HG02678 (cell line): ENCODE data around the gene CDH23.

Experiments
- ATAC-seq: cut with Tn5 transposase; IDR thresholded peaks from one replicate; pipeline ENCODE4 v1.9.1; 2021; ENCODE audit warnings: mild to moderate bottlenecking, moderate library complexity; ENCODE audit not compliant: unreplicated experiment

The CDH23 gene

DNA sequence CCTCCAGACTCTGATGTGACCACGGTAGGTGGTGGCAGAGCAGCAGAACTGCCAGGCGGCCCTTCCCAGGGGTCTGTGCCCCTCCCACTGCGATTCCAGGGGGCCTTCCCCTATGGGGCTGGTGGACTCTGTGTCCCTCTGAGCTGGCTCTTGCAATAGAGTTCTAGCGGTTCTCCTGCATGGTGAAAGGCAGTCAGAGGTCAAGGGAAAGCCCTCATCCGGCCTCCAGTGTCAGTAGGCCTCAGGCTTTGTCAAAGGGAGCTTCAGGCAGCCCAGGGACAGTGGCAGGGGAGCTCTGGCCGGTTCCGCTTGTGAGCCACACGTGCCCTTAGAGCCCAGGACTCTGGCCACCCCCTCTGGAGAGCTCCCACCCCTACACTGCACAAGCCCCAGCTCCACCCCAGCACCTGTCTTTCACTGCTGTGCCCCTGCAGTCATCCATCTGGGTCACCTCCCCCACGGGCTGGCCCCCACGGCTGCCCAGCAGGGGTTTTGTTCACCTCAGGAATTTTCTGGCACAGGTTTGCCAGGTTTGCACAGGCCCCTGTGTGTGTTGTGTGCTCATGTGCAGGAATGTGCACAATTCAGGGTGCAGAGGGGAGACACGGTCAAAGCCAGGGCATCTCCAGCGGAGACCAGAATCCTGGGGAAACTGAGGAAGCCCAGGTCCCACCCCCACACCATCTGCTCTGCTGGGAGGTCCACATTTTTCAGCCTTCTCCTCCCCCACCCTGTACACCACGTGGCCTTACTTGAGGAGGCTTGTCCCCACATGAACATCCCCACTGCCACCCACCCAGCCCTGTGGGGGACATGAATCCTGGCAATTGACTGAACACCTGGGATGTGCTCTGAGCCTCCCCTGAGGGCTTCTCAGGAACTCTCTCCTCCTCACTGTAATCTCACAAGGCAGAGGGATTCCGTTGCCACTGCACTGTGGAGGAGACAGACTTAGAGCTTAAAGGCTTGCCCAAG is 299.1 kb downstream of the CDH23 start:
- no peak for ATAC-seq

DNA sequence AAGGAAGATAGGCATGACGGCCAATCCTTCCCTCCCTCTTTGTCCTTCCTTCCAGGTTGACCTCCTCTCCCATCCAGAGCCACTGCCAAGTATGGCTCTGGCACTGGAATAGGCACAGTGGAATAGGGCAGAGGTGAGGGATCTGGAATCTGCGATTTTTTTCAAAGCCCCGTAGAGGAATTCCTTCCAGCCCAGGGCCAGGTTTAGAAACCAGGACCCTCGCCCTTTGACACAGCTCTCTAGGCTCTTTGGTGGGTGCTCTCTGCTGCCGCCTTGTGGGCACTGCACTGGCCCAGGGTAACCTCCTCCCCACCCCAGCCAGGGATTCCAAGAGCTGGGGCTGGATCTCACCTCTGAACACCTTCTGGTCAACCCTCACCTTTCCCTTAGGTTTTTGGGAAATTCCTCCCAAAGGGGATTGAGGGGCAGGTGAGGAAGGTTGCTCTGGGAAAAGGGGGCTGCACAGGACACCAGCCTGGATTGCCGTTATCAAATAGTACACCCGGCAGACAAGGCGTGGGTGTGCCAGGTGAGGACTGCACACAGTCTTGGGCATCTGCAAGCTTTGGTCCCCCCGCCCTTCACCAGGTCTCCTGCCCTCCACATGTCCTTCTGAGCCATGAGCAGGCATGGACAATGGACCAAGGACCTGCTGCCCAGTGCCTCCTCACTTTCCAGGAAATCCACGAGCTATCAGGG is 300.1 kb downstream of the CDH23 start:
- ATAC-seq, result no peak

DNA sequence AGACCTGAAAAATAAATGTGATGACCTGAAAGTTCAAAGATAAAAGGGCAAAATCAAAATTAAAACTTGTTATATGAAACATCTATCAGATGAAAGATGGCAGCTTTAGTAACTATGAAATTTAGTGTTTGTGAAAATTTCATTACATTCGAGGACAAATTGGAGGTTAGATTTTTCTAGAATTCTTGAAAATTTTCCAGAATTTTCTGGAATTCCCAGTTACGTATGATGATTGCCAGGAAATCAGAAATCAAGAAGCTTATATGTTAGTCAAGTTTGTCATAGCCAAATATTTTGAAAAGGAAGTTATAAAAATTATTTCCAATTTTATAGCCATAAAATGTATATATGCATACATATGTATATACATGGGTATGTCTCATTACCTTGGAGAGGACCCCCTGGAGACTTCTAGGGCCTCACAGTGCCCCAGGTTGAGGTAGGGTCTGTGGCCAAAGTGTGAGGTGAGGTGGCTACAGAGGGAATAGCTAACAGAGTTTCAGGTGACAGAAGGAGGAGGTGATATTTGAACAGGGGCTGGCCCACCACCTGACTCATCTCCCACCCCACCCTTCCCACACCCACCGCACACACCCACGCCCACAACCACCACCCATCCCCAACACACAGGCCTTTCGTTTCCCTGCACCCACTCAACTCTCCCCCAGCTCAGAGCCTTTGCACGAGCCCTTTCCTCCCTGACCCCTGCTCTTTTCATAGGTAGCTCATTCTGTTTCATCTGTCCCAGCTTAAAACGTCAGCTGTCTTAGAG is 301.4 kb downstream of the CDH23 start:
- no peak for ATAC-seq

DNA sequence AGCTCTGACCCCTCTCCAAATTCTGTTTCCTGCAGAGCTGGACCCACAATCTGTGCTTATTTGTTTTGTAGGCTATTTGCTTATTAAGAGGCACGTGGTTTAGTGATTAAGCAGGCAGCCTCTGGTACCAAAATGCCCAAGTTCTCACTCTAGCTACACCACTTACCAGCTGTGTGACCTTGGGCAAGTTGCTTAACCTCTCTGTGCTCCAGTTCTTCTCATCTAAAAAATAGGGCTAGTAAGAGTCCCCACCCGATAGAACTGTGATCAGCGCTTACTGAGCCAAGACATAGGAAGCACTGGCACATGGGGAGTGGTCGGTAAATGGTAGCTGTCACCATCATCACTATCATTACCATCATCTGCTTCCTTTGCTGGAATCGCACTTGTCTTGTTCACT is 302.0 kb downstream of the CDH23 start:
- ATAC-seq, result no peak

DNA sequence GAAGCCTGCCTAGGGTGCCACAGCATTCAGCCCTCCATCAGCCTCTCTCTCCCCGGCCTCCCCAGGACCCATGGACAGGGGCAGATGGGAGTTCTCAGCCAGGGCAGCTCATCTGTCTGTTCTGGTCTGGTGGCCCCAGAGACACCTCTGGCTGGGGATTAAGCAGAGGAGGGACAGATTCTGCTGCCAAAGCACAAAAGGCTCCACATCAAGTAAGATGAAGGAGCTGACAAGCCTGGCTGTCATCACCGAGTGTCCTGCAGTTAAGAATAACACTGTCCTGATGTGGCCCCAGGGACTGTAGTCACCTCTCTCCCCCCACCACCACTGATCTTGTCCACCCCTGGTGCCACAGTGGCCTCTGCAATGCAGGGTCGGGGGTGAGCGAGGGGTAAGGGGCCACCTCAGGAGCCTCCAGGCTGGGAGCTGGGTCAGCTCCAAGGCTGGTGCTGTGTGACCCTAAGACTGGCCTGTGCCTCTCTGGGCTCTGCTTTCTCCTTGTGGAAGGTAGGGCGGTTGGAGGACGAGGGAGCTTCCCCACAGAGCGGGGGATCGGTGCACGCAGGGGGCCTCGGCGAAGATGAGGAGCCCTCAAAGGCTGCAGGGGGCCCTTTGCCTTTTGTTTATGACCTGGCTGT is 304.1 kb downstream of the CDH23 start:
- no peak for ATAC-seq

DNA sequence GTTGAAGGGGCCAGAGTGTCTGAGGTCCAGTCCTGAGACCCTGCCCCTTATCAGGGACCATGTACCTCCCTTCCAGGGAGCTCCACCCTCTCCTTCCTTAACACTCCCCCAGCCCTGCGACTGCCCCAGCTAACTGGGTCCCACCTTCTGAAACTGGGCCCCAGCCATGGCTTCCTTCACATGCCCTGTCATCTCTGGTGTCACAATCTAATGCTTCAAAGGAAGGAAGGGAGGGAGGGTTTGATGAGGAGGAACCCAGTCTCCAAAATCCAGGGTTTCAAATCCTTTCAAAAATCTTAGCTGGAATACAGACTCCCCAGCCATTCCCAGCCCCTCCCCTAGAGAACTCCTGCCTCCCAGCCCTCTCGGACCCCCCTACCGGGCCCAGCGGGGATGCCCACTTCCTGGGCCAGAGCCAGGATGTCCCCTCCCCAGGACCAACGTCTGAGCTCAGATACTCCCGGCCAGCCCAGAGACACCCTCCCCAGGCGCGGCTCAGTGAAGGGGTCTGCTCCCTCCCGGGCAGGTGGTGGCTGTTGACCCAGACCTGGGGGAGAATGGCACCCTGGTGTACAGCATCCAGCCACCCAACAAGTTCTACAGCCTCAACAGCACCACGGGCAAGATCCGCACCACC is 304.9 kb downstream of the CDH23 start:
- ATAC-seq, result no peak

DNA sequence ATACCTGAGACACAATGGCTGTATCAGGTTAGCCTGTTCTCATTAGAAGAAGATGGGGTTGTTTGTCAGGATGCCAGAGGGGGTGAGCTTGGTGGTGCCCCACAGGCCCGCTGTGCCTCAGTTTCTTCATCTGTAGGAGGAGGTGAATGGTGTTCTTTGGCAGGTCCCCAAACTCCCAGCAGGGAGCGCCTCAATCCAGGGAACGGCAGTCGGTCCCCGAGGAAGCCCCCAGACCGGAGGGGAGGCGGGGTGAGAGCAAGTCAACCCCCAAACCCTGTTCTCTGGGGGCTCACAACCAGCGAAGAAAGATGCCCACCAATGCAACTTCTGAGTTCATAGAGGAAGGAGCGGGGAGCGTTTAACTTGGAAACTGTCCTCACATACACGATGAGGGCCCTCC is 306.9 kb downstream of the CDH23 start:
- no peak for ATAC-seq

DNA sequence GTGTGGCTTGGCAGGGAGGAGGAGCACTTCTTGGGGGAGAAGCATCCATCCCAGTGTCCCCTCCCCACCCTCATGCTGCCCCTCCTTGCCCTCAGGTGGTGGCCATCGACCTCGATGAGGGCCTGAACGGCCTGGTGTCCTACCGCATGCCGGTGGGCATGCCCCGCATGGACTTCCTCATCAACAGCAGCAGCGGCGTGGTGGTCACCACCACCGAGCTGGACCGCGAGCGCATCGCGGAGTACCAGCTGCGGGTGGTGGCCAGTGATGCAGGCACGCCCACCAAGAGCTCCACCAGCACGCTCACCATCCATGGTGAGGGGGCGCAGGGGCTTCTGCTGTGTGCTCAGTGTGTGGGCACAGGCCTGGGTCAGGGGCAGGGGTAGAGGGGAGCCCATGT is 308.1 kb downstream of the CDH23 start:
- ATAC-seq, result no peak

DNA sequence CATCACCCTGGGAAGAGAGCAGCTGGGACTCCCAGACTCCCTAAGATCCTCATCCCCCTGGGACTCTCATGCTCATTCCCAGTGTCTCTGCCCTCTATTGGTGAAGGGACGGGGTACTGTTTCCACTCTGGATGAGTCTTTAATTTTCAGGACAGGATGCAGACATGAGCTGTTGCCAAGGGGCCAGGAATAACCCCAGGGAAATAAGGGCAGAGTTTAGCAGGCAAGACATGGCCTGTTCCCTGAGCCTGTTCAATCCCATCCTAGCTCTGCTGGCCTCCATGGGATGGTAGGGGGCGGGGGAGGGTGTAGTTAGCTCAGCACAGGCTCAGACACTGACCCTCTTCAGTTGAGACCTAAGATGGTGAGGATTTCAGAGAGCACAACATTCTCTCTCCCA is 308.9 kb downstream of the CDH23 start:
- ATAC-seq, result no peak

DNA sequence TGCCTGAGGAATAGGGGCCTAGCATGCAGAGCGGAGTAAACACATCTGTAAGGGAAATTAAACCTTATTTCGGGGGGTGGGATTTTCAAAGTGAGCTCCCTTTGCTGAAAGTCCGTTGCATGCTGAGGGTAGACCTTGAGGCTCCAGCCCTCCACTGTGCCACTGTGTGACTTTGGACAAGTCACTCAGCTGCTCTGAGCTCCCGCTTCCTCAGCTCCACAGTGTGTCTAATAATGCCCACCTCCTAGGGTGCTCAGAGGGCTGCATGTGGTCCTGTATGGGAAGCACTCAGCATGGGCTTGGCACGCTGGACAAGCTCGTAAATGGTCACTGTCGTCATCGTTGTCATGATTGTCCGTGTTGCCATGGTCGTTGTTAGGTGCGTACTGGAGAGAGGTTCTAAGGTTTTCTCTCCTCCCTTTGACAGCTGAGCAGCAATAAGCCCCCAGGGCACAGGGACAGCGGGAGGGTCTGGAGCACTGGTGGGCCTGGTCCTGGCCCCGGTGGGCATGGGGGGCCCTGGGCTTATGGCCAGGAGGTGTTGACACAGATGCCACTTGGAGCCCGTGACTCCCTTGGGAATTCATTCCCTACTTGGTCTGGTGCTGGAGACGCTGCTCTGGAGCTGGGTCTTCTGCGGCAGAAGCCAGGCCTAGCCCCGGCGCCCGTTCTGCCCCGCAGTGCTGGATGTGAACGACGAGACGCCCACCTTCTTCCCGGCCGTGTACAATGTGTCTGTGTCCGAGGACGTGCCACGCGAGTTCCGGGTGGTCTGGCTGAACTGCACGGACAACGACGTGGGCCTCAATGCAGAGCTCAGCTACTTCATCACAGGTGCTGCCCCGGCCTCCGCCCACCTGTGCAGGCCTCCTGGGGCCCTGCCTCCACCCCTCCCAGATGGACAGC is 309.7 kb downstream of the CDH23 start:
- no peak for ATAC-seq

DNA sequence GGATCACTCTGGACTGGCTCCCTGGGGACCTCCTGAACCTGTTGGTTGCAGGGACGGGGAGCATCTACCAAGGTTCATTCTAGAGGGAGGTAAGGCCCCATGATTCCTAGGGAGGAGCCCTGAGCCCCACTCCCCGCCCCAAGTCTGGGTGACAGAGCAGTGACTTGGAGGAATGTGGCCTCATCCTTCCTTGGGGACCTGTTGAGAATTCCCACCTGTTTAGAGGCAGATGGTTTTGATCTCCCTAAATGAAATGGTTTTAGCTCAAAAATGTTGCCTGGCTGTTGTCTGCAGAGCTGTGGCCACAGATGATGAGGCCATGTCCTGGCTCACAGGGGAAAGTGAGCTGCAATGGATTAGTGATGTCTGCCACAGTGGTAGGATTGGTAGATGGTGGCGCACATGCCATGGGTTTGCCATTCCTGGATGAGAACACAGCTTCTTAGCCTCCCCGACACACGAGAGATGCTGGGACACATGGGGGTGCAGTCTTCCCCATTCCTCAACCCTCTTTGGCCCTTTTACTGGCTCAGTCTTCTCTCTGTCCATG is 310.6 kb downstream of the CDH23 start:
- ATAC-seq, result no peak

DNA sequence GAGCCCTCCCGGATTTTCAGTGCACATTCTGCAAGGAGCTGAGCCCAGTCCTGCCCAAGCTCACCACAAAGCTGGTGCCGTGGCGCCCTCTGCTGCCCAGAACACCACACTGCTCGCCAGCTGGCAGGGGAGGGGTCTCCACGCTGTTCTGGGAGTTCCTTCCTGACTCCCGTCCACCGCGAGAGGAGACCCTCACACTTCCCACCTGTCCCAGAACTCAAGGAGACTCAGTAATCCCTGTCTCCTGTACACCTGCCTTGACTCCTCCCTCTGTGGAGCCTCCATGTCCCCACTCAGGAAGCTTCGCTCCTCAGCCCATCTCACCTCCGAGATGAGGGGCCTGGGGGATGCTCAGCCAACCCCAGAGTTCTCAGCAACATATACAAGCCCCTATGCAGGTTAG is 311.6 kb downstream of the CDH23 start:
- no peak for ATAC-seq

DNA sequence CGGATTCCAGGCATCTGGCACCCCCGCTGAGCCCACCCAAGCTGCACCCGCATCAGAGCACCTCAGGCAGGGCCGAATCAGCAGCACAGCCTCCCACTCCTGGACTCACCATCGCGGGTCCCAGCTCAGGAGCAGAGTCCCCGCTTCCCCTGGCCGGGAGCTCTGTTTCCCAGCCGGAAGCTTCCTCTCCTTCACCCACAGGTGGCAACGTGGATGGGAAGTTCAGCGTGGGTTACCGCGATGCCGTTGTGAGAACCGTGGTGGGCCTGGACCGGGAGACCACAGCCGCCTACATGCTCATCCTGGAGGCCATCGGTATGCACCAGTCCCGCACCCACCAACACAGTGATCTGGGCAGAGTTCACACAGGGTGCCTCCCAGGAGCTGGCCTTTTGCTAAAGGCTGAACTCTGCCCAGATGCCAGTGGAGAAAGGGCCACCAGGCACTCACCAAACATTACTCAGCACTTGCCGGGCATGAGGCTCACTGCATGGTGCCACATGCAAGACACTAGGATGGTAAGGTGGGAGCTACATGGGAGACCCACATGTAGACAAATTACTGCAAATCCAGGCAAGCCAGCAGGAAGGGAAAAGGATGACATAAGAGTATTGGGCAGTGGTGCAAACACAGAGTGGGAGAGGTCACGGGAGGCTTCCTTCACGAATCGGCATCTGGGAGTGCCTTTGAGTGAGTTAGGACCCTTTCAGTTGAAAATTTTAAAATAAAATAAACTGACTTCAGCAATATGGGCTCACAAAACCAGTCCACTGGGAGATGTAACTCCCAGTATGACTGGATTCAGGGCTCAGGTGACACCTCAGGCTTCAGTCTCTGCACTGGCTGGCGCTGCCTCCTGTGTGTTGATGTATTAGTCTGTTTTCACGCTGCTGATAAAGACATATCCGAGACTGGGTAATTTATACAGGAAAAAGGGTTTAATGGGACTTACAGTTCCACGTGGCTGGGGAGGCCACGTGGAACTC is 312.5 kb downstream of the CDH23 start:
- ATAC-seq, result no peak

DNA sequence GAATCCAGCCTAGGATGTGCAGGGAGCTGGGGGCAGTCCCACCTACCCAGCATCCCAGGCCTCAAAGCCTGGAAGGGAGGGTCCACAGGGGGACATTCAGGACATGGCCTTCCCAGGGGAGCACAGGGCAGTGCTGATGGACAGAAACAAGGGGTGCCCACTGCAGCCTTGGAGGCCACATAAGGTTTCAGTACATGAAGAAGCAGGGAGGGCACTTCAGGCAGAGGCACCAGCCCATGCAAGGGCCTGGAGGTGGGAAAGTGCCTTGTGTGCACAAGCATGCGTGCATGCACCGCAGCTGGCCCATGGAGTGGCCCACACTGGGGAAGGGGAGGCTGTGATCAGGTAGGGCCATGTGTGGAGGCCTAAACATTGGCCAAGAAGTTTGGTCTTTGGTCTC is 313.8 kb downstream of the CDH23 start:
- no peak for ATAC-seq

DNA sequence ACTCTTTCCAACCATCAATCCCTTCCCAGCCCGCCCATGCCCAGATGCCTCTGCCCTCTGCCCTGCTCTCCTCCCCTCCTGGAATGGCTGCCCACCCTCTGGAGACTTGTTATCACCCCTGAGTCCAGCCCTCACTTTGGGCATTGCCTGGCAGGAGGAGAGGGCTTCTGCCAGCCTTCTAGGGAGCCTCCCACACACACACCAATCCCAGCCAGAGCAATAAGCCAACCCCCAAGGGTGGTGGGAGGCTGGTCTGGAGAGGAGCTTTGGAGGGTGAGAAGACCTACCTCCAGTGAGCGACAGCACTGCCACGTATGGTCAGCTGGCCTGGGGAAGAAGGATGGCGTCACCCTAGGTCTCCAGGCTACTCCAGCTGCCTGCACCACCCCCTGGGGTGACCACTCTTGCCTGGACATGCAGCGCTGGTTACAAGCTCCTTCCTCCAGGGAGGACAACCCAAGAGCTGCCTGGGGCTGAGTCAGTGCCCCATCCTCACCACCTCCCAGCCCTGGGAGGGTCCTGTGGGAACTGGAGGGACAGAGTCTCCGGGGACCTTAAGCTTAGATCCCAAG is 314.4 kb downstream of the CDH23 start:
- ATAC-seq, result no peak

DNA sequence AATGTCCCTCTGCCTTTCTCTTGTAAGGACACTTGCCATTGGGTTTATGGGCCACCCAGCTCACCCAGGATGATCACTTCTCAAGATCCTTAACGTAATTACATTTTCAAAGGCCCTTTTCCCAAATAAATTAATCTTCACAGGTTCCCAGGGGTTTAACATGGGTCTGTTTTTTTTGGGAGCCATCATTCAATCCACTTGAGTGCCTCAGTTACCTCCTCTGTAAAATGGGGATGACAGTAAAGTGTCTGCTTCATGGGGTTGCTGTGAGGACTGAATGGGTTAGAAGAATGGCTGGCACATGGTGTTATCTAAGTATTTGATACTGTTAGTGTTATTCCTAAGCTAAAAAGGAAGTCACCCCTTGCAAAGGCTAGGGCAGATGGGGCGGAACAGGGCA is 315.4 kb downstream of the CDH23 start:
- no peak for ATAC-seq

DNA sequence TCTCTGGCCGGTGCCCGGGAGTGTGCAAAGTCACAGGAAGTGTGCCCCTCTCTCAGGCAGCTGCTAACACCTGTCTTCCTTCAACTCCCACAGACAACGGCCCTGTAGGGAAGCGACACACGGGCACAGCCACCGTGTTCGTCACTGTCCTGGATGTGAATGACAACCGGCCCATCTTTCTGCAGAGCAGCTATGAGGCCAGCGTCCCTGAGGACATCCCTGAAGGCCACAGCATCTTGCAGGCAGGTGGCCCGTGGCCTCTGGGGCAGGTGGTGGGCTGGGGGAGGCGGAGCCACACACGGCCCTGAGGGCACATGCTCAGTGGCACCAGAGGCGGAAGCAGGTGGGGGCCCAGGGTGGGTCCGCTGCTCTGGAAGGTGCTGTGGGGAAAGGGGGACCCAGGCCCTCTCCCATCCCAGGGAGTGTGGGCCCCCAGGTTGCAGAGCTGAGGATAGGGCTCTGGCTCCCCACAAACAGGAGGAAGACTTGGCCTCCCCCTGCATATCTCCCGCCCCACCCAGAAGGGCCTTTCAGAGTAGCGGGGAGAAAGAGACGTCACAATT is 315.9 kb downstream of the CDH23 start:
- ATAC-seq, result no peak
